PFSK-1 (cell line): ENCODE measurements around the gene LEFTY2.

Experiments used
- FOXP2 ChIP-seq: optimal IDR thresholded peaks from 2 replicates; pipeline ENCODE3; 2011; ENCODE audit warnings: borderline replicate concordance, control low read depth, inconsistent platforms; ENCODE audit not compliant: insufficient read depth; ENCODE audit errors: extremely low read length, extremely low read depth
- POLR2AphosphoS5 ChIP-seq: IDR thresholded peaks from 2 replicates; pipeline ENCODE4 v1.6.1; 2012; ENCODE audit warnings: low read depth, mild to moderate bottlenecking, control low read depth, low read length, moderate library complexity
- SIN3A ChIP-seq: IDR thresholded peaks from 2 replicates; pipeline ENCODE4 v1.6.1; 2012; ENCODE audit warnings: mild to moderate bottlenecking, low read length, moderate library complexity, borderline replicate concordance; ENCODE audit not compliant: insufficient read depth
- TAF1 ChIP-seq: IDR thresholded peaks from 2 replicates; pipeline ENCODE4 v1.6.1; 2012; ENCODE audit warnings: low read length, control low read depth, borderline replicate concordance; ENCODE audit not compliant: insufficient read depth
- TF ChIP-seq, protein P1 (sequence below), 2 experiments: IDR thresholded peaks; 2 replicates each; pipeline versions ENCODE4 v1.6.1 to v1.8.0; 2011 to 2012; ENCODE audit warnings: low read depth in 2 of 2, low read length in 2 of 2, control low read depth in 1 of 2, inconsistent platforms in 1 of 2, mild to moderate bottlenecking in 1 of 2, moderate library complexity in 1 of 2; ENCODE audit not compliant: insufficient read depth in 1 of 2

DNA sequence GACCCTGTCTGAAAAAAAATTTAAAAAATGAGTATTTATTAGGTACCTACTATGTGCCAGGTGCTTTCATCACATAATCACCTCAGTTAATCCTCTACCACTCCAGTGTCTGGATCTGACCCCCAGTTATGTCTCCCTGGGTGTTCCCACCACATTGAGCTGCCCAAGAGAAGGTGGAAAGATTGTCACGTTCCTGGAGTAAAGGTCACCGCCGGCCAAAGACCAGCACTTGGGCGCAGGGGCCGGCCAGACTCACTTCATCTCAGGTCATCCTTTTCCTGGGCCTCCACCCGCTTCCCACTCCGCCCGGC lies 17.7 kb downstream of the LEFTY2 start:
- TF ChIP-seq POLR2AphosphoS5 = no peak
- TF ChIP-seq, protein P1, sequence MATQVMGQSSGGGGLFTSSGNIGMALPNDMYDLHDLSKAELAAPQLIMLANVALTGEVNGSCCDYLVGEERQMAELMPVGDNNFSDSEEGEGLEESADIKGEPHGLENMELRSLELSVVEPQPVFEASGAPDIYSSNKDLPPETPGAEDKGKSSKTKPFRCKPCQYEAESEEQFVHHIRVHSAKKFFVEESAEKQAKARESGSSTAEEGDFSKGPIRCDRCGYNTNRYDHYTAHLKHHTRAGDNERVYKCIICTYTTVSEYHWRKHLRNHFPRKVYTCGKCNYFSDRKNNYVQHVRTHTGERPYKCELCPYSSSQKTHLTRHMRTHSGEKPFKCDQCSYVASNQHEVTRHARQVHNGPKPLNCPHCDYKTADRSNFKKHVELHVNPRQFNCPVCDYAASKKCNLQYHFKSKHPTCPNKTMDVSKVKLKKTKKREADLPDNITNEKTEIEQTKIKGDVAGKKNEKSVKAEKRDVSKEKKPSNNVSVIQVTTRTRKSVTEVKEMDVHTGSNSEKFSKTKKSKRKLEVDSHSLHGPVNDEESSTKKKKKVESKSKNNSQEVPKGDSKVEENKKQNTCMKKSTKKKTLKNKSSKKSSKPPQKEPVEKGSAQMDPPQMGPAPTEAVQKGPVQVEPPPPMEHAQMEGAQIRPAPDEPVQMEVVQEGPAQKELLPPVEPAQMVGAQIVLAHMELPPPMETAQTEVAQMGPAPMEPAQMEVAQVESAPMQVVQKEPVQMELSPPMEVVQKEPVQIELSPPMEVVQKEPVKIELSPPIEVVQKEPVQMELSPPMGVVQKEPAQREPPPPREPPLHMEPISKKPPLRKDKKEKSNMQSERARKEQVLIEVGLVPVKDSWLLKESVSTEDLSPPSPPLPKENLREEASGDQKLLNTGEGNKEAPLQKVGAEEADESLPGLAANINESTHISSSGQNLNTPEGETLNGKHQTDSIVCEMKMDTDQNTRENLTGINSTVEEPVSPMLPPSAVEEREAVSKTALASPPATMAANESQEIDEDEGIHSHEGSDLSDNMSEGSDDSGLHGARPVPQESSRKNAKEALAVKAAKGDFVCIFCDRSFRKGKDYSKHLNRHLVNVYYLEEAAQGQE (IDR thresholded peaks at IDR 0.05; ENCODE audit: insufficient read depth in 1 of 2, low read depth in 2 of 2, low read length in 2 of 2) = no peak
- no peak for TF ChIP-seq SIN3A
- no peak for TF ChIP-seq TAF1
- no peak for TF ChIP-seq FOXP2
